DMS 273 (cell line): ENCODE data around the gene ZKSCAN2.

Source experiments
- DNase-seq: peaks from one replicate; lab custom pipeline; 2025; ENCODE audit not compliant: unreplicated experiment; lab: John Stamatoyannopoulos, UW

The ZKSCAN2 gene

DNA sequence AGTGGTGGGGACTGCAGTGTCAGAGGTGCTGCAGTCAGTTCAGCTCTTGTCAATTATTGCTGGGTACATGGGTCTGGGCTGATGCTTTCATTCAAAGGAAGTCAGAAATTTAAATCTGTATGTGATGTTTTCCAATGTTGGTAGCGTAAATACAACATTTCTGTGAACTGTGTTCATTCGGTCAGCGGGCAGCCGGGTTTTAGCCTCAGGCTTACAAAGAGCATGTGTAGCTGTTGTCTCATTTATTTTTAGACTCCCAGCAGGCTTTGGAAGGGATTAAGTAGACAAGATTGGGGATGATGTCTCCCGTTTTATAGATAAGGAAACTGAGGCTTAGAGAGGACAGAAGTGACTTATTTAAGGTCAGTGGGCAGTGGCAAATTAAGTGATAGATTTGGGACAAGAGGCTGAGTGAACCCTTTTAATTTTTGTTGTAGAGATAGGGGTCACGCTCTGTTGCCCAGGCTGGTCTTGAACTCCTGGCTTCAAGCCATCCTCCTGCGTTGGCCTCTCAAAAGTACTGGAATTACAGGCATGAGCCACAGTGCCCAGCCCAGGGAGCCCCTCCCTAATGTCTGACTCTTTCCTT, 32.8 kb downstream of the ZKSCAN2 start:
- no peak for DNase-seq

DNA sequence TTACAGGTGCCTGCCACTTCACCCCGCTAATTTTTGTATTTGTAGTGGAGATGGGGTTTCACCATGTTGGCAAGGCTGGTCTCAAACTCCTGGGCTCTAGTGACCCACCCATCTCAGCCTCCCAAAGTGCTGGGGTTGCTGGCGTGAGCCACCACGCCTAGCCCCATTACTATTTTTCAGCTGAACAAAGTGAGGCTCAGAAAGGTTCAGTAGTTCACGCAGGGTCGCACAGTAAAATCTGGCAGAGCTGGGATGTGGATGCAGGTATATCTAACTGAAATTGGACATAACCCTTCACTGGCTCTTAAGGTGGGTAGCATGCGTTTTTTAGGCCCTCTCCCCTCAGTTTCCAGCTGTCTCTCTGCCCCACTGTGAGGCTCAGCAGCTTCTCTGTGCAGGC, 33.7 kb downstream of the ZKSCAN2 start:
- DNase-seq: no peak

DNA sequence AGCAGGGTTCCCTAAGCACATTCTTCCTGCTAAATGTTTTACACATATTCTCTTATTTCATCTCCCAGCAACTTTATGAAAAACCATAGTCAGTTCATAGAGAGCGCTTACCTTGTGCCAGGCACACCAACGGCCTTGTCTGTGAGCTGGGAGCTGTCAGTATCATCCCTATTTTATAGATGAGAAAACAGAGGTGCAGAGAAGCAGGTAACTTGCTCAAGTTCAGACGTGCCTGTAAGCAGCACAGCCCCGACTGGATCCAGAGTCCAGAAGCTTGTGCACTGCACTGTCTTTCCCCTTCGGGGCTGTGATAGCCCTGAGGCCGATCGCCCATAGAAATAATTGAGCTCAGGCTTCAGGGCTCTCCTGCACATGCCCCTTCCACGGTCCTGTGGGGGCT, 34.7 kb downstream of the ZKSCAN2 start:
- no peak for DNase-seq

- DNase-seq: no peak
Measured at GRCh38 chr16:25219070-25219737, 38.4 kb downstream of the ZKSCAN2 start.

DNA sequence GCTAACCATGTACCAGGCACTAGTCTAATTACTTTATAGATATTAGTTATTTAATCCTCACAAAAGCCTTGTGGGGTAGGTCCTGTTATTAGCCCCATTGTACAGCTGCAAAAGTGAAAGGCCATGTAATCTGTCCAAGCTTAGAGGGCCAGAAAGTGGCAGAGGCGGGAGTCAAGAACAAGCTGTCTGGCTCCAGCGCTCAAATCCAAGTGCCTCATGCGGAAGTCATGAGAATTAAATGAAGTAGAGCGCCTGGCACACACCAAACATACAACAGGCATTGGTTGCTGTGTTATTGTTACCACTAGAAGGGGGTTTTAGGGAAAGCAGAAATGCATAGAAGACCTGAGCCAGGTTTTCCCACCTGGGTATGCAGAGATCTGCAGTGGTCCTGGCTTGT, 39.7 kb downstream of the ZKSCAN2 start:
- DNase-seq: no peak

- no peak for DNase-seq
Measured at GRCh38 chr16:25217112-25217511, 40.5 kb downstream of the ZKSCAN2 start.

DNA sequence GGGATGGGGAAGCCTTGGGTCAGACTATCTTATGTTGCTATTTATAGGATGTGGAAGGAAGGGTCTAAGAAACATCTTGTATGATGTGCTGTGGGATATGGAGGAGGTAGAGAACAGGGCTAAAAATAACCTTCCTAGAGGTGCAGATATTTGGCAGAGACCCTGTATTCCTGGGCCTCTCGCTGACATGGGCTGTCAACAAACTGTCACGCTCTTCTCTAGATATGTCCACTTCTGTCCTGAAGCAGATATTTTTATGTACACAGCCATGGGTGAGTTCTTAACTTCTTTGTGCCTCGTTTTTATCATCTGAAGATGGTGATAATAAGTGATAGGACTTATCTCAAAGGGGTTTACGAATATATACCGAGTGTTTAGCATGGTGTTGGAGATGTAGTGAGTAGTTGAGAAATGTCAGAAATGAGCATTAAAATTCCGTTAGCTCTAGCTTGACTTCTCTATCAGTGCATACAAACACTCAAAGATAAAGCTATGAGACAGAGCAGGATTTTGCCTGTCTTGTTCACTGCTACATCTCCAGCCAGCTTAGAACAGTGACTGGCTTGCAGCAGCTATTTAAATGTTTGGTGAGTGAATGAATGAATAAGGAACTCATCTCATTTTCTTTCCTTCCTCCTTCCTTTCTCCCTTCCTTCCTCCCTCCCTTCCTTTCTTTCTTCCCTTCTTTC, 43.8 kb downstream of the ZKSCAN2 start:
- no peak for DNase-seq

DNA sequence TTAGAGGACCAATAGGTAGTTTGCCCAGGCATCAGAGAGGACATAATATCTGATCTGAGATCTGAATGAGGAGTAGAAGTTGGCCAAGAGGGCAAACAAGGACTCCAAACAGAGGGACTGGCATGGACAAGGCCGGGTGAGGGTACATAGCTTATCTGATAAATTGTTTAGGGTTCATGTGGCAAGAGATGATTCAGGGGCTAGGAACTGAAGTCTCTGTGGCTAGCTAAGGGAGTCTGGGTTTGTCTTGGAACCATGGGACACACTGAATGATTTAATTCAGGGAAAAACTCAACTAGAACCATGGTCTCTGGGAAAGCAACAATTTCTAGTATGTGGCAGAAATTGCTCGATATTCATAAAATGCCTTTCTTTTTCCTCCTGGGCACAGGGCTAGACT, 45.0 kb downstream of the ZKSCAN2 start:
- DNase-seq: no peak

DNA sequence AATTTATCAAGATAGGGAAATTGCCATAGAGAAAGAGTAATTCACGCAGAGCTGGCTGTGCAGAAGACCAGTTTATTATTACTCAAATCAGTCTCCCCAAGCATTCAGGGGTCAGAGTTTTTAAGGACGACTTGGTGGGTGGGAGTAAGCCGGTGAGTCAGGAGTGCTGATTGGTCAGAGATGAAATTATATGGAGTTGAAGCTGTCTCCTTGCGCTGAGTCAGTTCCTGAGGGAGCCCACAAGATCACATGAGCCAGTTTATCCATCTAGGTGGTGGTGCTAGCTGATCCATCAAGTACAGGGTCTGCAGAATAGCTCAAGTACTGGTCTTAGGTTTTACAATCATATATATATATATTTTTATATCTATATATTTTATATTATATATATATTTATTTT, 46.9 kb downstream of the ZKSCAN2 start:
- DNase-seq: no peak

GRCh38 chr16:25199457-25199856, 58.2 kb downstream of the ZKSCAN2 start:
- no peak for DNase-seq

- no peak for DNase-seq
Measured at GRCh38 chr16:25198021-25198420, 59.6 kb downstream of the ZKSCAN2 start.

GRCh38 chr16:25194273-25194878, 63.3 kb downstream of the ZKSCAN2 start:
- DNase-seq: no peak

GRCh38 chr16:25192096-25192495, 65.5 kb downstream of the ZKSCAN2 start:
- DNase-seq: peak; percentile 62

GRCh38 chr16:25189305-25189704, 68.3 kb downstream of the ZKSCAN2 start:
- DNase-seq: no peak

DNA sequence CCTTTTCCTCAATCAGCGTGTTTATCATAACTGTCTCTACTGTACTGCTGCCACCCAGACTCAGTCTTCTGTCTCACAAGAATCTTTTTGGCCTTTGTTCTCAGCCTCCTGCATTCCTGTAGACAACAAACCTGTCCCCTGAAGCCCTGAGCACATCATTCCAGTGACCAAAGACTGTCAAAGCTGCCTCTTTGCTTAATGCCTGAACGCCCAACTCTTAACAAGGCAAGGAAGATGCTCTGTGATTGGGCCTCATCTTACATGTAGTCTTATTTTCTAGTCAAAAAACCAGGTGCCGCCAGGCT, 70.2 kb downstream of the ZKSCAN2 start:
- DNase-seq: no peak
